Measurements from ENCODE around the gene CBR3.

DNA sequence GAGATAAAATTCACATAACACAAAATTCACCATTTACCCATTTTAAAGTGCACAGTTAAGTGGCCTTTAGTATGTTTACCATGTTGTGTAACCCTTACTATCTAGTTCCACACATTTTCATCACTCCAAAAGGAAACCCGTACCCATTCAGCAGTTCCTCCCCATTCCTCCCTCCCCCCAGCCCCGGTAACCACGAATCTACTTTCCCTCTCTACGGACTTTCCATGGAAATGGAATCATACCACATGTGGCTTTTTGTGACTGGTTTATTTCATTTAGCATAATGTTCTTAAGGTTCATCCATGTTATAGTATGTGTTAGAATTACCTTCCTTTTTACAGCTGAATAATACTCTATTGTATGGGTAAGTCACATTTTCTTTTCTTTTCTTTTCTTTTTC is 32.7 kb downstream of the CBR3 start:
- TF ChIP-seq, protein P1, sequence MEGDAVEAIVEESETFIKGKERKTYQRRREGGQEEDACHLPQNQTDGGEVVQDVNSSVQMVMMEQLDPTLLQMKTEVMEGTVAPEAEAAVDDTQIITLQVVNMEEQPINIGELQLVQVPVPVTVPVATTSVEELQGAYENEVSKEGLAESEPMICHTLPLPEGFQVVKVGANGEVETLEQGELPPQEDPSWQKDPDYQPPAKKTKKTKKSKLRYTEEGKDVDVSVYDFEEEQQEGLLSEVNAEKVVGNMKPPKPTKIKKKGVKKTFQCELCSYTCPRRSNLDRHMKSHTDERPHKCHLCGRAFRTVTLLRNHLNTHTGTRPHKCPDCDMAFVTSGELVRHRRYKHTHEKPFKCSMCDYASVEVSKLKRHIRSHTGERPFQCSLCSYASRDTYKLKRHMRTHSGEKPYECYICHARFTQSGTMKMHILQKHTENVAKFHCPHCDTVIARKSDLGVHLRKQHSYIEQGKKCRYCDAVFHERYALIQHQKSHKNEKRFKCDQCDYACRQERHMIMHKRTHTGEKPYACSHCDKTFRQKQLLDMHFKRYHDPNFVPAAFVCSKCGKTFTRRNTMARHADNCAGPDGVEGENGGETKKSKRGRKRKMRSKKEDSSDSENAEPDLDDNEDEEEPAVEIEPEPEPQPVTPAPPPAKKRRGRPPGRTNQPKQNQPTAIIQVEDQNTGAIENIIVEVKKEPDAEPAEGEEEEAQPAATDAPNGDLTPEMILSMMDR (IDR thresholded peaks at IDR 0.05), result no peak
- TF ChIP-seq POLR2AphosphoS5 (IDR thresholded peaks at IDR 0.05; ENCODE audit: low read depth, low read length), result no peak
